RPMI7951 (cell line): ENCODE results near the gene SPAG4. TPM values are rescaled to one million over a fixed set of nuclear protein-coding genes. Genes with fewer than 3 reads are reported as not detected.
A peak's percentile ranks its signal among the peaks of the same experiment; 100 is the strongest.

Experiments used
- DNase-seq: peaks from one replicate; pipeline ENCODE4 v3.0.0-alpha.2; 2012; ENCODE audit warnings: low read depth
- total RNA-seq: library from RNA; depleted of rRNA; stranded (reverse); fragments of >200 nt; shearing (Covaris generic); gene quantifications from 2 replicates; pipeline ENCODE4 v1.2.3, GENCODE V29; 2014

Gene SPAG4
- total RNA-seq, 1 experiment from 2014 or later, result 24.9 TPM

DNA sequence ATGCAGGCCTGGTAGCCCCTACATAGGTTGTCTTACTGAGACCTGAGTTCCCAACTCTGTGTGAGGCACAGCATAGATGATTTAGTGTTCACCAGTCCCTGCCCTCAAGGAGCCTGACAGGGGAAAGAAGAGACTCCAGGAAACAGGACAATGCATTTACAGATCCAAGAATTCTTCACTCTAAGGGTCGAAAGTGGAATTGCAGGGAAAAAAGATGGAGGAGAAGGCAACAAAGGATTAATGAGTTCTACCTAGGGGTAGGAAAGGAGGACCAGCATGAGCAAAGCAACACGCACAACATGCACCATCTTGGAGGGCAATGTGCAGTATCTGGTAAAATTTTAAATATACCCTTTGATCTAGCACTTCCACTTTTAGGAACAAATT lies 5.9 kb downstream of the SPAG4 start:
- DNase-seq, result no peak

DNA sequence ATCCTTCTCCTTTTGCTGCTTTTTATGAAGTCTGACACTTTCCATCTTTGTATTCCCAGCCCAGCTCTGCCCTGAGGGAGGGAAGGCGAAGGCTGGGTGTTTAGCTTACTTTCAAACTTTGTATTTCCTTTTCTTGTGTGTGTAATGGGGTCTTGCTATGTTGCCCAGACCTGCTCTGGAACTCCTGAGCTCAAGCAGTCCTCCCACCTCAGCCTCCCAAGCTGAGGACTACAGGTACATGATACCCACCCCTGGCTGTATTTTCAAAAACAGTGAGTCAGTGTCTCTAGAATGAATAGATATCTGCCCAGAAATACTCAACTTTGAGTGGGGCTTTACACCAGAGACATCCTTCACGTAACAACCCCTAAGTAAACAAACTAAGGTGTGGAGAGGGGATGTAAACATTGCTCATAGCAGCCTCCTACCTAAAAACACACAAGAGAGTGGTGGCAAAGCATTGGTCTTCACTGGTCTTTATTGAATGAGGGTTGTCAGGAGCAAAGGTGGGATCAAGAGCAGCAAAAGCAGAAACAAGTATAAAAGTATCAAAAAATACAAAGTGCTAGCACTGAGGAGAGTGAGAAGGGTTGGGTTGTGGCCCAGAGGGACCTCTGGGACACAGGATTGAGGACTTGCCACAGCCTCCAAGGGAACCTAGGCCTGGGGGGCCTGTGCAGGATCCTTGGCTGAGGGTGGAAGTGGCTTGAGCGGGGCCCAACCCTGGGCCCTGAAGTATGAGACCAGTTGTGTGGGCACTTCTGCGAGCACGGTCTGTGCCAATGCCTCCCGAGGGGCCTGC lies 10.2 kb downstream of the SPAG4 start:
- no peak for DNase-seq

DNA sequence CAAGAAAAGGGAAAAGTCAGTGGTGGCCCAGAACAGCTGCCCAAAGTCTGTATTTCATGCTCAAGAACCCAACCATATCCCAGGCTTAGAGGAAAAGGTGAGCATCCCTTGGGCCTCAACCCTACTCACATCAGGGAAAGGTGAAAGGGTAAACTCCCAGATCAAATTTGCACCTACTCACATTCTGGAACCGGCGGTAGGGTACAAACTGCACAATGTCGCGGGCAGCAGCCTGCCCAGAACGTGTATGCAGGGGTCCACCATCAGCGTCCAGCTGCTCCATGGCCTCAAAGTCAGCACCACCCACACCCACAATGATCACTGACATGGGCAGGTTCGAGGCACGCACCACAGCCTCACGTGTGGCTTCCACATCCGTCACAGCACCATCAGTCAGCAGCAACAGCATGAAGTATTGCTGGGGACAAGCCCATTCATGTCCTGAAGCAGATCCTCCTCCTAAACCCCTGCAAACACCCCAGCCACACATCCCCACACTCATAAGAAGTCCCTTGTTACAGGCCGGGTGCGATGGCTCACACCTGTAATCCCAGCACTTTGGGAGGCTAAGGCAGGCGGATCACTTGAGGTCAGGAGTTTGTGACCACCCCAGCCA lies 10.9 kb downstream of the SPAG4 start:
- DNase-seq, result no peak

DNA sequence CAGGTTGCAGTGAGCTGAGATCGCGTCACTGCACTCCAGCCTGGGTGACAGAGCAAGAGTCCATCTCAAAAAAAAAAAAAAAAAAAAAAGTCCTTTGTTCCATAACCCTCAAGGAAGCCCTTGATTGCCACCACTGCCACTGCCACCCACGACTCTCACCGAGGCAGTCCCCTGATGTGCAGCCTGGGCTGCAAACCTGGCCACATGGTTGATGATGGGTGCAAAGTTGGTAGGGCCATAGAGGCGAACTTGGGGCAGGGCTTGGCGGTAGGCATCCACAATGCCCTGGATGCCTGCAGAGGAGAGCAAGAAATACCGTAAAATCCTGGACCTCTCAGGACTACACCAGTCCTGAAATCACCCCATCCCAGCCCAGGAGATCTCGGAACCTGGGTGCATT lies 11.5 kb downstream of the SPAG4 start:
- no peak for DNase-seq

DNA sequence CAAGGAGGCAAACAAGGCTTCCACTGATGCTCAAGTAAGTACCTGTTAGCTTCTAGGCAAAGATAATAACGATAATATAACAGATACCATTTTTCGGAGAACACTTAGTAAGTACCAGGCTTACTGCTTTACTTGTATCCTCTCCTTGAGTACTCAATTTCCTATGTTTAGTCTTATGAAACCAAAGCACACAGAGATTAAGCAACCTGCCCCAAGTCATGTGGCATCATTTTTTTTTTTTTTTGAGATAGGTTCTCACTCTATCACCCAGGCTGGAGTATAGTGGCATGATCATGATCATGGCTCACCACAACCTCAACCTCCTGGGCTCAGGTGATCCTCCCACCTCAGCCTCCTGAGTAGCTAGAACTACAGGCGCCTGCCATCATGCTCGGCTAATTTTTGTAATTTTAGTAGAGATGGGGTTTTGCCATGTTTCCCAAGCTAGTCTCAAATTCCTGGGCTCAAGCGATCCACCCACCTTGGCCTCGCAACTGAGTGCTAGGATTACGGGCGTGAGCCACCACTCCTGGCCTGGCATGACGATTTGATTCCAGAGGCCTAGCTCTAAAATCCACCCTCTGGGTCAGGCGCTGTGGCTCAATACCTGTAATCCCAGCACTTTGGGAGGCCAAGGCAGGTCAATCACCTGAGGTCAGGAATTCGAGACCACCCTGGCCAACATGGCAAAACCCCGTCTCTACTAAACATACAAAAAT lies 14.0 kb downstream of the SPAG4 start:
- DNase-seq, result no peak

DNA sequence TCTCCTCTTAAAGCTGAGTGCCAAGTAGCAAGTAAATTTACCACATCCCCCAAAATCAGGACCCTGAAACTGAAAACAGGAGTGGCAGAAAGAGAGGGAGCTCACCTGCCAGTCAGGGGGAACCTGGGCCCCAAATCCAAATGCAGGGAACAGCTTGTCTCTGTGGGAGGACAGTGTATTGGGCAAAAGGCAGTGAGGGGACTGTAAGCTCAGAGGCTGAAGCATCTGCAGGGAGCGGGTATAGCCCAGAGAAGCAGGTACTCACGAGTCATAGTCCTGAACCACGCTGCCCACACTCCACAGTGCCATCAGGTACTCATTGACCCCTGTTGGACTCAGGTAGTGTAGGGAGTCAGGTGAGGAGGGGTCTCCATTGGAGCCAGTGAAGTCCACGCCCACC lies 15.0 kb downstream of the SPAG4 start:
- no peak for DNase-seq

DNA sequence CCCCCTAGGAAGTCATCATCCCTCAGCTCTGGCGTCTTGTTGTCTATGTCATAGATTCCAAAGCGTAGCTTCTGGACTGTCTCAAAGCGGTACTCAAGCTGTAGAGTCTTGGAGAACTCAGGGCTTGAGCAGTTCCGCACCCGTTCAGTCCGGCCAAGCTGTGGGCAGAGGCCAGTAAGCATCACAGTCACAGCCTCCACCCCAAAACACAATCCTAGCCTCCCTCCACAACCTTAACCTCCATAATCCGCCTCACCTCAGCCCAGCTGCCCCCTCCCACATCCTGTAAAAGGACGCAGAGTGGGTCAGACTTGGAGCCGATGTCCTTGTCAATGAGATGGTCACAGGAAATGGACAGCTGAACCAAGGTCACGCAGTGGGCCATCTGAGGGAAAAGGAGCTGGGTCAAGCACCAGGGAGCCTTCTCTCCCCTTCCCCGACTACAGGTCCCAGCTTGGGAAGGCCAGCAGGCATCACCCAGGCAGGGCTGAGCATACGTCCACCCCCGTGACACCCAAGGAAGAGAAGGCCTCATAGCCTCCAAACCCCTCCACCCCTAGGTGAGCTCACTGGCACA lies 17.0 kb downstream of the SPAG4 start:
- no peak for DNase-seq

DNA sequence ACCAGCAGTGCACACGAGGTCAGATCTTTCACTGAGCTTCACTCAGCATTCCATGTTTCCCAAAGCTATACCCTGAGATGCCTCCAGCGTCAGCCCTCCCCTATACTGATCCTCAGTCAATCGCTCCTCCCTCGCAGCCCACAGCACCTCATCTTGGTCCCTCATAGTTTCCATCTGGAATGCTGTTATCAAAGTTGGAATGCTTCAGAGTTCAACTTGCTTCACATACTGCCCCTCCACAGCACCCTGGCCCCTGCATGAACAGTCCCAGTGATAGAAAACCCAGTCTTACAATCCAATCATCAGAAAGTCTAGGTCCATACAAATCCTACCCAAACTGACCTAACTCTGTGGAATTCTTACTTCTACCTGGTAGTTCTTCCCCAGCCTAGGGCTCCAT lies 20.0 kb downstream of the SPAG4 start:
- DNase-seq, result no peak

DNA sequence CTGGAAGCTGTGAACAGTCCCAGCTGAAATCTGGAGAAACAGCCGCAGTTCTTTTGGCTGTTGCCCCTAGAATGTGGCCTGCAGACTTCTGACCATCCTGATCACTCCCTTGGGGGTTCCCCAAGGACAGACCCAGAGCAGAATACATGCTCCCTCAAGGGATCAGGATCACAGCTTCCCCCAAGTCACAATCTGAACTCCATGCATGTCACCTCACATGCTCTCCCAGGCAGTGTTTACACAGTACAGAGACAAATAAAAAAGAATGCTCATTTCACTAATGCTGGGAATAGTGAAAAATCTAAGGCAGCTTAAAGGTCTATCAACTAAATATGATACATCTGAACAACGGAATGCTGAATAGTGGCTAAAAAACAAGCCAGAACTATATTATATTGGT lies 20.5 kb downstream of the SPAG4 start:
- DNase-seq, result no peak

DNA sequence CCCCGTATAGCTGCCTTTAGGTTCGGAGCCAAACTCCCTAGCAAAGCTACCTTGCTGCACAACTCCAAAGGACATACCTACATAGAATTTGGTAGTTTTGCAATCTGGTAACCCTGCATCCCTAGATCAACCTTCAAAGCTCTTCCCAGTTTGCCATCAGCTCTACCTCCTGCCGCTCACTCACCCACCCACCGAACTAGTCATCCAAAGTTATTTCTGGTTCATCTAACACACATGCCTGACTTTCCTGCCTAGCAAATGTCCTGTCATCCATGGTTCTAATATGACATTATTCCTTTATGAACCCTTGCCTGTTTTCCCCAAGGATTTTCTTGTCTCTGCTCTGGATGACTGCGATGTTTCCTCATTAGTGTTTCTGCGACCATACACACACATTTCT lies 21.6 kb downstream of the SPAG4 start:
- no peak for DNase-seq

DNA sequence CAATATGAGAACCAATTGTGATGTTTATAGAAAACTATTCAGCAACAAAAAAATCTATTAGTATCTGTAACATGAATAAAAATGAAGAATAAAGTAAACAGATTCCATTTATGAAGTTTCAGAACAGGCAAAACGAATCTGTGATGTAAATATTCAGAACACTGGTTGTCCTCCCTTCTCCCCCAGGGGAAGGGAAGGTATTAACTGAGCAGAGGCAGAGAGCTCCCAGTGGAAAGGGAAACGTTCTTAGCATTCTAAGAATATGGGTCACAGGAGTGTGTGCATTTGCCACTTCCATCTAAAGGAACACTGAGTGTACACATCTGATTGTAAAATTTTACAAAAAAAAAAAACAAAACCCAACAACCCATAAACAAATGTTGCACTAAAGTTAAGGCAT lies 23.1 kb downstream of the SPAG4 start:
- no peak for DNase-seq

DNA sequence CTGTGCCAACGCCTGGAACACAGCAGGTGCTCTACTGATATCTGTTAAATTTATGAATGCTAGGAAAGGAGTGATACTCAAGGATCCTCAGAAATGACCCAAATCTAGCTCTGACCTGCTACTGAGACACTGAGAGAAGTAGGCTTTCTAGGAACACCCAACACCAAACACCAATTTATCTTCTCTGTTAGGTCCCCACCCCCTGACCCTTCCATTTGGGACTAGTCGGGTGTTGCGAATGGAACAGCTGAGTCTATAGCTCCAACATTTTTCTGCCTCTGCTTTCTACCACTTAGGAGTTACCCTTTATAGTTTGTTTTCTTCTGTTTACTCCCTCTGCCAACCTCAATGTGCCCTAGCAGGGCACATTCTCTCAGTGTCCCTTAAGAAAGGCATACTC lies 25.1 kb downstream of the SPAG4 start:
- no peak for DNase-seq

DNA sequence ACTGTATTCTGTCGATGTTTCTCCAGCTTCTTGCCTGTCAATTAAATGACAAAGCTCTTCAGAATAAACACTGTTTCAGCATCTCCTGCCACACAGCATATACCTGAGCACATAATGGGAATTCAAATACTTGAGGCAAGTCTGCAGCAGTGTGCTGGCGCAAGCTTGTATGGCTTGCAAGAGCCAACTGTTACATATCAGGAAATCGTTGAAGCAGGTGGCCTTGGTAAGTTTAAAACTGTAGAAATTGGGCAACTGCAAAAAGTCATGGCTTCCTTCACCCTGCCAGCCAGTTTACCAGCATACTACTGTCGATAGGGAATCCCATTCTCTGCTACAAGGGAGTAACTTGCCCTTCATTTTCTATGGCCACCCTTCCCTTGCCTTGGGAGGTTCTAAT lies 26.1 kb downstream of the SPAG4 start:
- DNase-seq, result no peak

DNA sequence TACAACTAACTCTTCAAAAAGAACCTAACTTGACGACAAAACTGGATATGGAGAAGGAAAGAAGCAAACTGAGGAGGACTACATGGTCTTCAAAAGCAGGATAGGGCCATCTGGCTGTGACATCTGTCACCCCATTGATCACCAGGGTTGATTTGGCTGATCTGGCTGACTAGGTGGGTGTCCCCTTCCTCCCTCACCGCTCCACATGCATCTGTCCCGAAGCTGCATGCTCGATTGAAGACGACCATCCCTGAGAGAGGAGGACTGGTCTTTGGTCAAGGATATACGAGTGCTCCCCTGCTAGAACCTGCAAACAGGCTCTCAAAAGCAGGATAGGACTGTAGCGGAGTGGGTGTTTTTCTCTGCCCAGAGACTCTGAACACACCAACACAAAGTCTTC lies 27.4 kb downstream of the SPAG4 start:
- no peak for DNase-seq

DNA sequence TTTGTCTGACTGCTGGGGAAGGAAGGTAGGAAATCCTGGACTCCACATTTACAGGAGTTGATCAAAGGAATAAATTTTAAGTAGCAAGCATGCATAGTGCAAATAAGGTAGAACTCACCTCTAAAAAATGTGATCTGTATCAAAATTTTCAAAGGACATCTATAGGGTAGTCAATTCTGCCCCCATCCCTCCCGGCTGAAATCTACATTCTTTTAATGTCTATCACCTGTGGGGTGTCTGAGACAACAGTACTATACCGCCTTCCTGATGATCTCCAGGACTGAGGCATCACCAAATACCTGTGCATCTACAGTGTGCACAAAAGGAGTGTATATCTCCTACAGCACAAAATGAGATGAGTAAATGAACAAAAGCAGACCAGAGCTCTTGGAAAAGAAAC lies 29.2 kb downstream of the SPAG4 start:
- no peak for DNase-seq

DNA sequence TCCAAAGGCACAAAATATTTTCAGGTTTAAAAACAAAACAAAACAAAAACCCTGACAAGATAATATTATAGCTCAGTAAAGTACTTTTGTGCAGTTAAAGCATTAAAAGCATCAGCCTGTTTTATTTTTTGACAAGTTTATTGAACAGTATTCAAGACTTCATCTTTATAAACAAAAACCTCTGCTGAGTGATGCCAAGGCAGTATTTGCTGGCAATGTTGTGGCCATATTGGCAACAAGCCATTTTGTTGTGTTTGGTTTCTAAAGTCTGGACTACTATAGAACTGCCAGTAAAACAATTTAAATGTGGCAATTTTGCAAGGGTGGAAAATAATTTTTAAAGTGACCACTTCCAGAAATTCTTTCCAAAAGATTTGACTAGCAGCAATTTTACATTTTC lies 33.2 kb downstream of the SPAG4 start:
- peak; percentile 25 for DNase-seq

DNA sequence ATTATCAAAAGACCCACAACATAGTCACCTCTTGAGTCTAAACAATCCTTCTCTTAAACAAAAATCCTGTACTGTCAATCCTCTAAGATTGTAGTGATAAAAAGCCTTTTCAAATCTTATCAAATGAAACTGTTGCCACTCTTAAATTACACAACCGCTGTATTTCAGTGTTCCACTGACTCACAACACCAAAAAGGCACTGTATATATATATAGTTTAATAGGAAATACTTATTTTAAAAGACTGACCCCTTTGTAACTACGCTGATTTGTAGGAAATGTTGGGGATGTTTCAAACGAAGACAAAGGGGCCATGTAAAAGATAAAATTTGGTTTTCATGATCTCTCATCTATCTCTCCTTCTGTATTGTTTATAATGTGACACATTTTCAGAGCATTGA lies 35.0 kb downstream of the SPAG4 start:
- DNase-seq, result no peak

DNA sequence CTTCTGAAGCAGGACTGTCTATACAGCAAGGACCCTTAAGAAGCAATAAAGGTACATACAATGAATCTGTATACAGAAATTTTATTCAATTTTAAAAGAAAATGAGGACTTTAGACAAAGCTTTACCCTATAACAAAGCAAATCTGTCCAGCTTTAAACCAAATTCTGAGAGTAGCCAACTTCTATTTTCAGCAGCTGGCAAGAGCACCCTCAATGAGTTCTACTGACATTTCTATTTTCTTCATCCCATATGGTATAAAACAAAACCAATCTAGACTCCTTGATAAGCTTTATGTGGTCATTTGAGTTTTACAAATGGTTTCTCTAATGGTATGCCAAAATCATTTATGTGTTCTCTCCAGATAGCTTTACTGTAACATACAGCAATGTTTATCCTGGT lies 36.3 kb downstream of the SPAG4 start:
- no peak for DNase-seq

DNA sequence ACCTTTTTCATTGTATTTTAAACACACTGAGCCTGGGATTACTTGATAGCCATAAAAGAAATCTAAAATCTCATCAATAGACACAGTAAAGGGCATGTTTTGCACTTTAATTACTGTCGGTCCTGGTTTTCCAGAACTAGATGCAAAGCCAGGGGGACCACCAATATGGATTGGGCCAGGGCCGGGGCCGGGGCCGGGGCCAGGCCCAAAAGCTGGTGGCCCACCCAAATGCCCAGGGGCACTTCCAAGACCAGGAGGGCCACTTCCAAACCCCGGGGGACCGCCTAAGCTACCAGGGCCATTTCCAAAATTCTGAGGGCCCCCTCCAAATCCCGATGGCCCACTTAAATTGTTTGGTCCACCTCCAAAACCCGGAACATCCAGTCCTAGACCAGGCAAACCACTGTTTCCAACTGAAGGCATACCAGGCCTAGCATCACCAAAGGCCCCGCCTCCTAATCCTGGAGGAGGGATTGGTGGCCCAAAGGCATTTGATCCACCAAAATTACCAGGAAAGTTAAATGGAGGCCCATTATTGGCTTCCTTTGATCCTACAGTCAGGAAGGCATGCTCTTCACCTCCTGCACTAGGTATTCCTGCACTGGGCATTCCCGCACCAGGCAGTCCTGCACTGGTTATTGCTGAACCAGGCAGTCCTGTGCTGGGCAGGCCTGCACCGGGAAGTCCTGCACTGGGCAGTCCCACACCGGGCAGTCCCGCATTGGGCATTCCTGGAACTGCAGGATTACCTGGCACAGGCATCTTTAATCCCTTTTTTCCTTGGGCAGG lies 37.2 kb downstream of the SPAG4 start:
- no peak for DNase-seq

DNA sequence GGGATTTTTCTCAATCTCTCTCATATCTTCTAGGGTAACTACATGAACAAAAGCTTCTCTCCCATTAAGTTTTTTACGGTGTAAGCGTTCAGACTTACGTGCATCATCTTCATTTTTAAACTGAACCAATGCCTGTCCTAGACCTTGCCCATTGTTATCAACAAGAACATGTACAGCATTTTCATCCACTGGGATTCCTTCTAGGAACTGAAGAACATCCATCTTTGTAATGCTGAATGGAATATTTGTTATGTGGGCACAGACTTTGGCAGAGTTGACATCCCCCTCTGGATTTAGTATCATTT lies 37.8 kb downstream of the SPAG4 start:
- DNase-seq, result no peak

DNA sequence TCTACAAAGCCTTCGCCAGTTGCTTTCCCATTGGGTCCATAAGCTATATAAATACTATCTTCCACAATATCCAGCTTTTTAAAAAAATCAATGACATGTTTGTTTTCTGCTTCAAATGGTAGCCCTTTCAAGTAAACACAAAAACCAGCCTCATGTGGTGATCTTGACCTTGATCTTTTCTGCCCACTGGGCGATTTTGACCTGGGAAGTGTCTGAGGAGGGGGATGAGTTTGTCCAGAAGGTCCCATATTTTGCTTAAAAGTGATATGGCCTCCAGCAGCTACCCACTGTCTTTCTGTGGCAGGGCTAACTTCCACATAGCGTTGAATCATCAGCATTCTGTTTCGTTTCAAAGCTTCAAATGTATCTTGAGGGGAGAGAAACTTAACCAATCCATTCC lies 38.3 kb downstream of the SPAG4 start:
- no peak for DNase-seq

DNA sequence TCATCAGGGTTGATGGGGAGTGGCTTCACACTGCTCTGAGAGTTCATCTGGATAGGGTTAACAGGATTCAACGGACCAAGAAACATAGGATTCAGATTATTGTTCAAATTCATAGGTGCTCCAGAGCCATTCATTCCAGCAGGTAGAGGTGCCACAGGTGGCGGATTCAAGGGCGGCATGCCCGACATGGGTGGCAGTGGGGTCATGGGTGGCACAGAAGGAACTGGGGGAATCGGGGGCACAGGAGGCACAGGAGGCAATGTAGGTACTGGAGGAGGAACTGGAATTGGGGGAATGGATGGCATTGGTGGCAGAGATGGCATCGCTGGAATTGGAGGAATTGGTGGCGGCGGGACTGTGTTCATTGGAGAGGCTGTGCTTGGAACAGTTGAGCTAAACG lies 38.8 kb downstream of the SPAG4 start:
- no peak for DNase-seq
